HEK293T (cell line): ENCODE data around the gene LIX1L.

Experiments used
- BHLHE40 ChIP-seq: fragments of 450-650 bp; IDR thresholded peaks from 2 replicates; pipeline ENCODE4 v1.6.1; 2016; ENCODE audit warnings: mild to moderate bottlenecking, moderate library complexity, borderline replicate concordance
- ELF4 ChIP-seq: fragments of 450-650 bp; IDR thresholded peaks from 2 replicates; pipeline ENCODE4 v1.6.1; 2017; ENCODE audit warnings: antibody characterized with exemption
- LEF1 ChIP-seq: fragments of 450-650 bp; IDR thresholded peaks from 2 replicates; pipeline ENCODE4 v1.6.1; 2017; ENCODE audit warnings: mild to moderate bottlenecking, borderline replicate concordance
- NFRKB ChIP-seq: fragments of 450-650 bp; IDR thresholded peaks from 2 replicates; pipeline ENCODE4 v1.6.1; 2016; ENCODE audit warnings: mild to moderate bottlenecking, moderate library complexity
- PKNOX1 ChIP-seq: fragments of 450-650 bp; IDR thresholded peaks from 2 replicates; pipeline ENCODE4 v1.6.1; 2016
- SP1 ChIP-seq: fragments of 450-650 bp; IDR thresholded peaks from 2 replicates; pipeline ENCODE4 v1.6.1; 2017
- SUZ12 ChIP-seq: fragments of 450-650 bp; IDR thresholded peaks from 2 replicates; pipeline ENCODE4 v1.6.1; 2016; ENCODE audit warnings: mild to moderate bottlenecking
- ZNF384 ChIP-seq: fragments of 450-650 bp; IDR thresholded peaks from 2 replicates; pipeline ENCODE4 v1.6.1; 2016

DNA sequence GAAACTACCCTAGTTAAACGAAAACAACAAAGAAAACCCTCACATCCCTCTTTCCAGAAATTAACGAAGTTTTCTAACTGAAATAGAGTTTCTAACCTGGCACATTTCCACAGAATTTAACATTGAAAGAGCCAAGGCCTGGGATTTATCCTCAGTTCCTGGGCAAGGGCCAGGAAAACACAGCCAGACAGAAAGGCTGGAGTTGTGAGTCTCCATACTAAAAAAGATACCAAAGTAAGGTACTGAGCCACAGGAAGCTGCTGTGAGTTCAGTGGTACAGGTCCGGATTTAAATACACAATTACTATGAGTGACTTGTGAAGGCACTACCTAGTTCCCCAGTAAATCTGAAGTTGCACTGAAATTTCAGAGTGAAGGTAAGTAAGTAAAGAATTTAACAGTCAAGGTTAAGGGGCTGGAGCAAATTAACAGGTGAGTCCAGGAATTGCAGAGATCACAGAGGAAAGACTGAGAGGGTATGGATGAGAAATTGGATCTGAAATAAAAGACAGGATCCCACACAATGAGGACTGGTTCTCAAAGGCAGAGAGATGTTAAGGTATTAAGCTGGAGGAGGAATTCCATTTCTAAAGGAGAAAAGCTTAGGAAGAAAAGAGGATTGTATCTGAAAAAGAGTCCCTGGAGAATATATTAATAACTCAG is 905 bp downstream of the LIX1L start:
- TF ChIP-seq LEF1 (no peak), SUZ12 (no peak), SP1 (no peak), PKNOX1 (no peak), ZNF384 (no peak), NFRKB (no peak), BHLHE40 (no peak), ELF4 (no peak)
